B cell (primary cell): ENCODE results near the gene KMT2D. TPM values are rescaled to one million over a fixed set of nuclear protein-coding genes. Genes with fewer than 3 reads are reported as not detected.
A peak's percentile ranks its signal among the peaks of the same experiment; 100 is the strongest.

ENCODE experiments used
- ATAC-seq: fragments of 200-7000 bp; cut with Tn5 transposase; one replicate; pipeline ENCODE4 v1.10.0; 2021; ENCODE audit warnings: low read depth, mild to moderate bottlenecking, moderate number of reproducible peaks, moderate library complexity
- CTCF ChIA-PET: fragments of 350-600 bp; sonication (Branson Sonifier 250); formaldehyde crosslinking; loops from one replicate; lab custom pipeline; 2021; ENCODE audit warnings: antibody characterized with exemption, inconsistent platforms; lab: Charles Lee
- POLR2A ChIA-PET: fragments of 350-600 bp; sonication (Branson Sonifier 250); formaldehyde crosslinking; loops from one replicate; lab custom pipeline; 2021; ENCODE audit warnings: antibody characterized with exemption; lab: Charles Lee
- DNase-seq: peaks from one replicate; pipeline ENCODE4 v3.0.0; 2013
- H2AFZ ChIP-seq: 2 replicates; pipeline ENCODE4 v1.6.1; 2012; ENCODE audit warnings: mild to moderate bottlenecking, low read depth, low read length; ENCODE audit not compliant: insufficient read depth, poor library complexity, severe bottlenecking
- H3K27ac ChIP-seq, 2 donors: 1 replicate in 1 of 2; 2 replicates in 1 of 2; pipeline ENCODE4 v1.5.1; 2012 to 2013; ENCODE audit warnings: low read length in 2 of 2, mild to moderate bottlenecking in 2 of 2, moderate library complexity in 1 of 2
- H3K27me3 ChIP-seq, 4 experiments: fragments of 200-600 bp in 1 of 4; sonication (generic) in 1 of 4; replicated peaks in 1 of 4; 1 replicate in 2 of 4; 2 replicates in 2 of 4; pipeline versions ENCODE4 v1.6.1 to v1.7.0; 2013 to 2016; ENCODE audit warnings: low read length in 3 of 4, mild to moderate bottlenecking in 2 of 4, mixed read lengths in 1 of 4, moderate library complexity in 1 of 4; ENCODE audit not compliant: insufficient read depth in 4 of 4, control insufficient read depth in 3 of 4; ENCODE audit errors: control extremely low read depth in 1 of 4
- H3K36me3 ChIP-seq, 2 experiments: replicated peaks in 1 of 2; 1 replicate in 1 of 2; 2 replicates in 1 of 2; pipeline versions ENCODE4 v1.6.1 to v1.7.1; 2013; ENCODE audit warnings: low read length in 1 of 2; ENCODE audit not compliant: insufficient read depth in 2 of 2, control insufficient read depth in 1 of 2; ENCODE audit errors: control extremely low read depth in 1 of 2, extremely low read depth in 1 of 2
- H3K4me1 ChIP-seq, 2 donors: fragments of 200-600 bp in 1 of 2; sonication (generic) in 1 of 2; 1 replicate in 1 of 2; 2 replicates in 1 of 2; pipeline versions ENCODE4 v1.5.1 to v1.6.1; 2013 to 2017; ENCODE audit warnings: low read length in 2 of 2; ENCODE audit not compliant: control insufficient read depth in 2 of 2, insufficient read depth in 2 of 2
- H3K4me2 ChIP-seq: replicated peaks from 2 replicates; pipeline ENCODE3; 2012; ENCODE audit warnings: mild to moderate bottlenecking, low read depth, low read length; ENCODE audit not compliant: poor library complexity, severe bottlenecking
- H3K4me3 ChIP-seq, 5 experiments: fragments of 200-600 bp in 1 of 5; sonication (generic) in 1 of 5; 1 replicate in 3 of 5; 2 replicates in 2 of 5; pipeline versions ENCODE4 v1.5.1 to v1.7.0; 2011 to 2016; ENCODE audit warnings: low read length in 4 of 5, mild to moderate bottlenecking in 4 of 5, low read depth in 2 of 5, control low read depth in 1 of 5, moderate library complexity in 1 of 5; ENCODE audit not compliant: insufficient read depth in 1 of 5; ENCODE audit errors: control extremely low read depth in 1 of 5, extremely low read depth in 1 of 5
- H3K79me2 ChIP-seq: fragments of 200-600 bp; sonication (generic); one replicate; pipeline ENCODE4 v1.6.0; 2016; ENCODE audit warnings: low read length; ENCODE audit not compliant: control insufficient read depth, insufficient read depth
- H3K9ac ChIP-seq: fragments of 200-600 bp; sonication (generic); 2 replicates; pipeline ENCODE4 v1.6.1; 2017; ENCODE audit warnings: mild to moderate bottlenecking, low read length, moderate library complexity
- H3K9me3 ChIP-seq, 3 donors: one replicate each; pipeline versions ENCODE4 v1.6.1 to v1.7.1; 2013; ENCODE audit warnings: low read length in 2 of 3; ENCODE audit not compliant: control insufficient read depth in 2 of 3, insufficient read depth in 1 of 3; ENCODE audit errors: control extremely low read depth in 1 of 3
- H4K20me1 ChIP-seq: 2 replicates; pipeline ENCODE4 v1.6.0; 2012; ENCODE audit warnings: mild to moderate bottlenecking, low read length; ENCODE audit not compliant: insufficient read depth, control insufficient read depth, poor library complexity, severe bottlenecking
- H3K27ac Mint-ChIP-seq: one replicate; pipeline ENCODE4 v1.8.0; 2021; ENCODE audit warnings: mixed read lengths
- H3K27me3 Mint-ChIP-seq: one replicate; pipeline ENCODE4 v1.8.0; 2021; ENCODE audit warnings: mixed read lengths
- H3K4me1 Mint-ChIP-seq: one replicate; pipeline ENCODE4 v1.8.0; 2021; ENCODE audit warnings: mixed read lengths
- H3K4me3 Mint-ChIP-seq: one replicate; pipeline ENCODE4 v1.8.0; 2021; ENCODE audit warnings: mixed read lengths
- H3K9me3 Mint-ChIP-seq: one replicate; pipeline ENCODE4 v1.8.0; 2022; ENCODE audit warnings: mixed read lengths; ENCODE audit not compliant: insufficient read depth
- CTCF ChIP-seq: fragments of 200-600 bp; IDR thresholded peaks from one replicate; pipeline ENCODE4 v1.8.0; 2022; ENCODE audit warnings: antibody characterized with exemption, mild to moderate bottlenecking
- EZH2 ChIP-seq: IDR thresholded peaks from 2 replicates; pipeline ENCODE4 v1.6.1; 2012; ENCODE audit warnings: borderline replicate concordance, low read depth, mild to moderate bottlenecking, moderate library complexity, low read length; ENCODE audit not compliant: insufficient read depth, poor library complexity, severe bottlenecking
- WGBS: methylation state at CpG from one replicate; pipeline ENCODE4 v1.1.5; 2013; ENCODE audit warnings: missing lambda C conversion rate; ENCODE audit not compliant: insufficient coverage; 5-methylcytosine and 5-hydroxymethylcytosine counted together
- intact Hi-C: fragments of 100-400 bp; cut with micrococcal nuclease; formaldehyde crosslinking; loops from one replicate; pipeline ENCODE4 v1.10.0; 2022
- polyA minus RNA-seq: library from RNA; depleted of rRNA, polyadenylated mRNA; stranded (reverse); fragments of >200 nt; gene quantifications from 2 replicates; pipeline ENCODE4 v1.2.3, GENCODE V29; 2012
- polyA plus RNA-seq: library from polyadenylated mRNA; depleted of rRNA; stranded (reverse); fragments of >200 nt; gene quantifications from 2 replicates; pipeline ENCODE4 v1.2.3, GENCODE V29; 2012
- total RNA-seq, 2 donors: library from RNA; stranded (reverse); fragments of 120-200 nt in 1 of 2; gene quantifications; 1 replicate in 1 of 2; 2 replicates in 1 of 2; pipeline versions ENCODE4 v1.2.3 to v1.2.4, GENCODE V29; 2013 to 2022

Gene KMT2D
- total RNA-seq (179 and 199 TPM in 2 replicates), polyA plus RNA-seq (64.0 and 72.2 TPM in 2 replicates), polyA minus RNA-seq (42.2 and 75.1 TPM in 2 replicates)
- 26.6 TPM for total RNA-seq (2013)

GRCh38 chr12:49060237-49061156 is at the start of gene KMT2D:
Gene KMT2D (minus strand): TSS chr12:49060794. CDS start chr12:49055324, 5,470 bp downstream.
- peak within 1 kb of the TSS; percentile 97 for H3K4me3 Mint-ChIP-seq
- H3K27me3 Mint-ChIP-seq: no peaks in the 10 kb centered on the region
- DNase-seq (peak; percentile 97), ATAC-seq (peak; percentile 72)
- Histone ChIP-seq H3K36me3 (peaks cover 0 to 3% of the 10 kb centered on the region in 2 experiments), H3K4me2 (peak within 1 kb of the TSS; percentile 97), H3K4me3 (peak within 1 kb of the TSS; percentile 81 to 97 (median 91)), H3K79me2 (peaks cover 63% of the 10 kb centered on the region), H4K20me1 (peaks cover 43% of the 10 kb centered on the region), H2AFZ (peak within 1 kb of the TSS; percentile 99), H3K27me3 (no peaks in the 10 kb centered on the region), H3K9ac (peak within 1 kb of the TSS; percentile 93), H3K9me3 (no peaks in the 10 kb centered on the region), H3K27ac (peak within 1 kb of the TSS; percentile 77 to 88), H3K4me1 (peaks cover 46 to 50% of the 10 kb centered on the region in 2 donors)
- under 1% methylated on average over 70 of the region's 74 CpGs for WGBS
- TF ChIP-seq EZH2 (no peak), CTCF (no peak)
- ChIA-PET POLR2A (interaction anchor here (0.5 to 2.5 kb wide), 3 partner anchors 9 to 175 kb away, joined by 3 to 12 read pairs (median 5); partner anchors contain the start of gene RHEBL1), CTCF (interaction anchor here (1.2 to 1.4 kb wide), 2 partner anchors 9 to 70 kb away, joined by 4 to 5 read pairs; partner anchors contain the start of gene RHEBL1)
- H3K4me1 Mint-ChIP-seq: peaks cover 50% of the 10 kb centered on the region
- intact Hi-C loops: loop anchor here (1.0 to 10.0 kb wide), 5 partner anchors 10 to 346 kb away; partner anchors contain the start of genes CCNT1, PRKAG1, TUBA1A and TUBA1B
- no peaks in the 10 kb centered on the region for H3K9me3 Mint-ChIP-seq
- peak within 1 kb of the TSS; percentile 99 for H3K27ac Mint-ChIP-seq
